Stimulated activated naive CD8-positive, alpha-beta T cell treated with anti-CD3 and anti-CD28 coated beads, Interleukin-15, Interleukin-2, amounts not matched to agents 100 U/mL and 50 U/mL, for 24 hours (primary cell): ENCODE results near the gene PLXNC1.

Source experiments
- ATAC-seq: fragments of 150-1000 bp; cut with Tn5 transposase; one replicate; pipeline ENCODE4 v1.10.0; 2021
- DNase-seq: peaks from one replicate; pipeline ENCODE4 v3.0.0; 2021

The PLXNC1 gene

GRCh38 chr12:94133964-94134795 is 14.2 kb upstream of the PLXNC1 start:
- DNase-seq (no peak), ATAC-seq (peak; percentile 76)

- no peak for ATAC-seq
These were observed 12.5 kb upstream of the PLXNC1 start for GRCh38 chr12:94135896-94136295.

GRCh38 chr12:94139816-94140215 is 8.6 kb upstream of the PLXNC1 start:
- no peak for DNase-seq
- no peak for ATAC-seq

More at GRCh38 chr12:94135896-94136295, 12.5 kb upstream of the PLXNC1 start:
- no peak for DNase-seq

- ATAC-seq = peak; percentile 72
These were observed 7.8 kb upstream of the PLXNC1 start for GRCh38 chr12:94140556-94140955.

GRCh38 chr12:94141004-94141764 is 7.2 kb upstream of the PLXNC1 start:
- DNase-seq = no peak
- peak; percentile 3 for ATAC-seq

More at GRCh38 chr12:94140556-94140955, 7.8 kb upstream of the PLXNC1 start:
- DNase-seq = peak; percentile 65

- DNase-seq (no peak), ATAC-seq (no peak)
These were observed 6.5 kb upstream of the PLXNC1 start for GRCh38 chr12:94141892-94142291.

- DNase-seq (no peak), ATAC-seq (no peak)
These were observed 4.9 kb upstream of the PLXNC1 start for GRCh38 chr12:94143438-94143837.

- DNase-seq = no peak
These were observed 4.4 kb upstream of the PLXNC1 start for GRCh38 chr12:94143951-94144350.

GRCh38 chr12:94144781-94145180 is 3.6 kb upstream of the PLXNC1 start:
- DNase-seq (no peak), ATAC-seq (no peak)

More at GRCh38 chr12:94143951-94144350, 4.4 kb upstream of the PLXNC1 start:
- no peak for ATAC-seq

GRCh38 chr12:94145191-94145983 is 3.0 kb upstream of the PLXNC1 start:
- no peak for DNase-seq
- no peak for ATAC-seq

GRCh38 chr12:94146166-94146936 is 2.0 kb upstream of the PLXNC1 start:
- no peak for DNase-seq
- no peak for ATAC-seq

- ATAC-seq (no peak), DNase-seq (no peak)
These were observed 888 bp upstream of the PLXNC1 start for GRCh38 chr12:94147387-94147990.

GRCh38 chr12:94148739-94149118 is 352 bp downstream of the PLXNC1 start:
- ATAC-seq (peak; percentile 2), DNase-seq (no peak)

GRCh38 chr12:94149119-94149780 is 873 bp downstream of the PLXNC1 start:
- peak; percentile 66 for DNase-seq
- peak; percentile 5 for ATAC-seq

GRCh38 chr12:94149781-94150239 is 1.4 kb downstream of the PLXNC1 start:
- no peak for ATAC-seq
- peak; percentile 37 for DNase-seq

- peak; percentile 11 for ATAC-seq
- DNase-seq = peak; percentile 69
These were observed 2.1 kb downstream of the PLXNC1 start for GRCh38 chr12:94150240-94151121.

- no peak for DNase-seq
- no peak for ATAC-seq
These were observed 3.2 kb downstream of the PLXNC1 start for GRCh38 chr12:94151582-94151981.

- ATAC-seq = no peak
- no peak for DNase-seq
These were observed 4.1 kb downstream of the PLXNC1 start for GRCh38 chr12:94152292-94153078.

- no peak for ATAC-seq
- DNase-seq = no peak
These were observed 8.8 kb downstream of the PLXNC1 start for GRCh38 chr12:94157181-94157580.
